Activated T-helper 2 cell treated with anti-CD3 and anti-CD28 coated beads, Interferon-gamma antibody, Interleukin-2, Interleukin-4, amounts not matched to agents 10 μg/mL and 5 μg/mL and 100 μg/mL, durations not matched to agents 14 hours and 24 hours and 36 hours (primary cell): ENCODE data around the gene UBE2L6. TPM values are rescaled to one million over a fixed set of nuclear protein-coding genes. Genes with fewer than 3 reads are reported as not detected.

ENCODE experiments used
- DNase-seq: peaks from one replicate; pipeline ENCODE4 v3.0.0; 2021; ENCODE audit warnings: low spot score
- H3K27ac Mint-ChIP-seq: one replicate; pipeline ENCODE4 v1.8.0; 2021; ENCODE audit warnings: mixed read lengths
- H3K27me3 Mint-ChIP-seq: one replicate; pipeline ENCODE4 v1.8.0; 2021; ENCODE audit warnings: low read depth, mixed read lengths
- H3K36me3 Mint-ChIP-seq: one replicate; pipeline ENCODE4 v1.8.0; 2021; ENCODE audit warnings: low read depth, mixed read lengths
- H3K4me1 Mint-ChIP-seq: one replicate; pipeline ENCODE4 v1.8.0; 2021; ENCODE audit warnings: low read depth, mixed read lengths
- H3K4me3 Mint-ChIP-seq: one replicate; pipeline ENCODE4 v1.8.0; 2021; ENCODE audit warnings: low read depth, mild to moderate bottlenecking, moderate library complexity, mixed read lengths
- H3K9me3 Mint-ChIP-seq: one replicate; pipeline ENCODE4 v1.8.0; 2021; ENCODE audit warnings: mixed read lengths
- intact Hi-C: fragments of 100-400 bp; cut with micrococcal nuclease; formaldehyde crosslinking; loops from one replicate; pipeline ENCODE4 v1.15.1; 2023
- total RNA-seq: library from RNA; stranded (reverse); gene quantifications from 2 replicates; pipeline ENCODE4 v1.2.3, GENCODE V29; 2022

The UBE2L6 gene
- total RNA-seq, result 135 and 137 TPM in 2 replicates

- peak; percentile 56 for DNase-seq
- peaks cover 15% of the 10 kb centered on the region for H3K36me3 Mint-ChIP-seq
- no peaks in the 10 kb centered on the region for H3K27me3 Mint-ChIP-seq
- H3K4me1 Mint-ChIP-seq, result peaks cover 26% of the 10 kb centered on the region
- peak within 1 kb of the TSS; percentile 97 for H3K27ac Mint-ChIP-seq
- H3K9me3 Mint-ChIP-seq, result no peaks in the 10 kb centered on the region
- intact Hi-C loops, result loop anchor here (1.0 to 5.0 kb wide), 10 partner anchors 74 to 1010 kb away; partner anchors contain the start of genes LPXN, MED19, SELENOH and TMX2
- peak within 1 kb of the TSS; percentile 99 for H3K4me3 Mint-ChIP-seq
Measured at GRCh38 chr11:57567515-57568329, at the start of gene UBE2L6. TSS of gene UBE2L6 (minus strand) at chr11:57567672. CDS start at chr11:57567611, 61 bp downstream.

- DNase-seq, result no peak
- peaks cover 5% of the 10 kb centered on the region for H3K9me3 Mint-ChIP-seq
- H3K27ac Mint-ChIP-seq, result no peak overlapping the region
- no peaks in the 10 kb centered on the region for H3K4me1 Mint-ChIP-seq
- H3K27me3 Mint-ChIP-seq, result peaks cover 4% of the 10 kb centered on the region
- no peaks in the 10 kb centered on the region for H3K36me3 Mint-ChIP-seq
- intact Hi-C loops, result no loop called here
- H3K4me3 Mint-ChIP-seq, result no peak overlapping the region
Measured at GRCh38 chr11:57616595-57616994, 49.1 kb upstream of the UBE2L6 start.

DNA sequence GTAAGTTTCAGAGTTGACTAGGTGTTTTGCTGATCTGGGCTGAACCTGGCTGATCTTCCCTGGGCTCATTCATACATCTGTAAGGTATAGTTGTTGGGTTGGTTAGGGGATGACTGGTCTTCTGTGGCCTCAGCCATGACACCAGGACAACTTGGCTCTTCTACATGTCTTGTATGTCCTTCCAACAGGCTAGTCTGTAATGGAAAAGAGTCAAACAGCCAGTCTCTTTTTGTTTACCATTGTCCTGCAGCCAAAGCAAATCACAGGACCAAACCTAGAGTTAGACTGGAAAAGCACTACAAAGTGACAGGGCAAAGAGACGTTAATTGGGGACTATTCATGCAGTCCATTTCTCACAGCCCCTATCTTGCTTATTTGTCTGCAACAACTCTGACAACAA lies 47.8 kb upstream of the UBE2L6 start:
- Mint-ChIP-seq H3K27me3 (peaks cover 7% of the 10 kb centered on the region), H3K4me3 (no peak overlapping the region), H3K36me3 (no peaks in the 10 kb centered on the region), H3K27ac (no peak overlapping the region), H3K4me1 (no peaks in the 10 kb centered on the region), H3K9me3 (peaks cover 5% of the 10 kb centered on the region)
- intact Hi-C loops, result no loop called here
- DNase-seq, result no peak

GRCh38 chr11:57614234-57614772 lies 46.8 kb upstream of the UBE2L6 start:
- no peaks in the 10 kb centered on the region for H3K4me1 Mint-ChIP-seq
- no peaks in the 10 kb centered on the region for H3K36me3 Mint-ChIP-seq
- H3K4me3 Mint-ChIP-seq, result no peak overlapping the region
- no peak for DNase-seq
- H3K27ac Mint-ChIP-seq, result no peak overlapping the region
- H3K27me3 Mint-ChIP-seq, result peaks cover 7% of the 10 kb centered on the region
- H3K9me3 Mint-ChIP-seq, result peaks cover 2% of the 10 kb centered on the region
- intact Hi-C loops, result no loop called here

DNA sequence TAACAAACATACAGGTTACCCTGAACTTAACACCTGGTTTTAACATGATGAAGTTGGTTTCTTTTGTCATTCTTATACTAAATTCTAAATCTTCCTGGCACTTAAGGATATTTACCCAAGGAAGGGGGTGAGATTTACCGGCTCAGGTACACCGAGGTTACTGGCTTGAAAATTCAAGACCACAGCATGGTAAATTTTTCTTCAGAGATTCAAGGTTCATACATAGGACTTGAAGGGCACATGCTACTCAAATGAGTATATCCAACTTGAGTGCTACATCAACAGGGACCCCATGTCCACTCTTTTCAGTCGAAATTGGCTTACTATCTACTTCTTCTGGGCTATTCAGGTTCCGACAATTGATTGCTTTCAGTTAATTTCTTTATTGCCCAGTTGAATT lies 42.7 kb upstream of the UBE2L6 start:
- H3K9me3 Mint-ChIP-seq, result no peaks in the 10 kb centered on the region
- peaks cover 15% of the 10 kb centered on the region for H3K27me3 Mint-ChIP-seq
- no peaks in the 10 kb centered on the region for H3K4me1 Mint-ChIP-seq
- intact Hi-C loops, result no loop called here
- DNase-seq, result no peak
- no peak overlapping the region for H3K27ac Mint-ChIP-seq
- no peaks in the 10 kb centered on the region for H3K36me3 Mint-ChIP-seq
- no peak overlapping the region for H3K4me3 Mint-ChIP-seq

DNA sequence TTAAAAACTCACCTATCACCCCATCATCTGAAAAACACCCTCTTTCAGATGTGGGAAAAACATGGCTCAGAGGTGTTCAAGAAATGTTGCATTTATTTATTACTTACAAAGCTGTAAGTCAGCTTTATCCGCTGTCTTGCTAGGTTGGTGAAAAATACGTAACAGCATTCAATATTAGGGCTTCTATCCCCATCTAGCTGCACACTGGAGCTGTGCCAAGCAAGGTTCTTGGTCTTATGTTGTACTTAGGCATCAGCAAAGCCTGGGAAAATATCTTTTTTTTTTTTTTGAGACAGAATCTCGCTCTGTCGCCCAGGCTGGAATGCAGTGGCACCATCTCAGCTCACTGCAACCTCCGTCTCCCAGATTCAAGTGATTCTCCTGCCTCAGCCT lies 37.6 kb upstream of the UBE2L6 start:
- no peak for DNase-seq
- Mint-ChIP-seq H3K4me1 (no peaks in the 10 kb centered on the region), H3K27me3 (peaks cover 16% of the 10 kb centered on the region), H3K36me3 (no peaks in the 10 kb centered on the region), H3K27ac (no peak overlapping the region), H3K9me3 (no peaks in the 10 kb centered on the region), H3K4me3 (no peak overlapping the region)
- intact Hi-C loops, result no loop called here

GRCh38 chr11:57604296-57605027 lies 37.0 kb upstream of the UBE2L6 start:
- DNase-seq, result no peak

GRCh38 chr11:57601297-57601696 lies 33.8 kb upstream of the UBE2L6 start:
- Mint-ChIP-seq H3K9me3 (no peaks in the 10 kb centered on the region), H3K4me1 (no peaks in the 10 kb centered on the region), H3K27me3 (peaks cover 31% of the 10 kb centered on the region), H3K4me3 (no peak overlapping the region), H3K36me3 (no peaks in the 10 kb centered on the region), H3K27ac (no peak overlapping the region)
- intact Hi-C loops, result no loop called here
- no peak for DNase-seq

More at GRCh38 chr11:57604296-57605027, 37.0 kb upstream of the UBE2L6 start:
- intact Hi-C loops, result no loop called here
- Mint-ChIP-seq H3K4me1 (no peaks in the 10 kb centered on the region), H3K9me3 (no peaks in the 10 kb centered on the region), H3K4me3 (no peak overlapping the region), H3K27ac (no peak overlapping the region), H3K36me3 (no peaks in the 10 kb centered on the region), H3K27me3 (peaks cover 21% of the 10 kb centered on the region)

GRCh38 chr11:57599381-57599780 lies 31.9 kb upstream of the UBE2L6 start:
- Mint-ChIP-seq H3K36me3 (no peaks in the 10 kb centered on the region), H3K9me3 (no peaks in the 10 kb centered on the region), H3K4me3 (no peak overlapping the region), H3K27me3 (peaks cover 34% of the 10 kb centered on the region), H3K4me1 (no peaks in the 10 kb centered on the region), H3K27ac (no peak overlapping the region)
- no peak for DNase-seq
- intact Hi-C loops, result no loop called here

DNA sequence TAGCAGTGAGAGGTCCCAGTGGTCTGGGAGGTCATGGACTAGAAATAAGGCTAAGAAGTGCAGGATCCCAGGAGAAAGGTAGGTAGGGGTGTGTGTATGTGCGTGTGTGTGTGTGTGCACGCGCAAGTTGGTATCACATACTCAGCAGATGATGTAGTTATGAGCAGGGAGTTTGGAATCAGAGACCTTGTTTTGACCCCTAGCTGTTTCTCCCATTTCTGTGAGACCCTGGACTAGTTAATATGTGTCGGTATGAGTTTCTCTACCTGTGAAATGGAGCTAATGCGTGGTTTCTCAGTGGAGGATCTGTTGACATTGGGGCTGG lies 31.3 kb upstream of the UBE2L6 start:
- H3K4me3 Mint-ChIP-seq, result no peak overlapping the region
- H3K9me3 Mint-ChIP-seq, result no peaks in the 10 kb centered on the region
- no peak for DNase-seq
- H3K4me1 Mint-ChIP-seq, result no peaks in the 10 kb centered on the region
- intact Hi-C loops, result no loop called here
- H3K36me3 Mint-ChIP-seq, result no peaks in the 10 kb centered on the region
- peaks cover 40% of the 10 kb centered on the region for H3K27me3 Mint-ChIP-seq
- H3K27ac Mint-ChIP-seq, result no peak overlapping the region

DNA sequence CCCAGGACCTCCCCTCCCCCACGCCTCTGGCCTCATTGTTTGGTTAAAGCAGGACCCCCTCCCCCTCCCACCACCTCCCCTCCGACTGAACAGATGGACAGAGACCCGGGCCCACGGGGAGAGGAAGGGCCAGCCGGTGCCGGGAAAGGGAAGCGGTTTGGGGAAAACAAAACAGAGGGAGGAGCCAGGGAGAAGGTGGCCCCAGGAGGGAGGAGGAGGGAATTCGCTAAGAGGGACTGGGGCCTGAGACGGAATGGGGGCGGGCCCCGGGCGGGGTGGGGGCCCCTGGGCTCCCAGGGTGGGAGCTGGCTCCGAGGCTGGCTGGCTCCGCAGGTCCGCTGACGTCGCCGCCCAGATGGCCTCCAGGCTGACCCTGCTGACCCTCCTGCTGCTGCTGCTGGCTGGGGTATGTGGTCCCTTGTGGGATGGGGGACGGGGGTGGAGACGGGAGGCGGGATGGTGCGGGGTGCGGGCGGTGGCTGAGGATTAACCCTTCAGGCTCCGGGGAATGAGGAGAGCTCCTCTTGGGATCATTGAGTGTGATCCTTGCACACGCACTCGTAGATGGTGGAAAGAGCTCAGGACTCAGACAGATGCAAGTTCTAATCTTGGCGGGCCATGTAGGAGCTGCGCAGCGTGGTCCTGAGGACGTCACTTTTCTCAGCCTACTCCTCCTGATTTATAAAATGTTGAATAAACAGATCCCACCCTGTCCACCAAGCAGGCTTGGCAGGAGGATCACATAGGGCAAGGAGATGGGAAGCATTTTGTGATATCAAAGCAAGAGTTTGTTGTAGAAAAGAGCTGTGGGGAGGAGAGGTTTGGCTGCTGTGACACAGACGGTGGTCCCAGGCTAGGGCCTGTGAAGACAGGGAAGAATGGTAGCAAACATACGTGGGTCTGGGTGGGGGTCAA lies 30.7 kb upstream of the UBE2L6 start:
- Mint-ChIP-seq H3K4me1 (no peaks in the 10 kb centered on the region), H3K4me3 (no peak overlapping the region), H3K9me3 (no peaks in the 10 kb centered on the region), H3K27ac (no peak overlapping the region), H3K27me3 (peaks cover 40% of the 10 kb centered on the region), H3K36me3 (no peaks in the 10 kb centered on the region)
- intact Hi-C loops, result no loop called here
- no peak for DNase-seq

DNA sequence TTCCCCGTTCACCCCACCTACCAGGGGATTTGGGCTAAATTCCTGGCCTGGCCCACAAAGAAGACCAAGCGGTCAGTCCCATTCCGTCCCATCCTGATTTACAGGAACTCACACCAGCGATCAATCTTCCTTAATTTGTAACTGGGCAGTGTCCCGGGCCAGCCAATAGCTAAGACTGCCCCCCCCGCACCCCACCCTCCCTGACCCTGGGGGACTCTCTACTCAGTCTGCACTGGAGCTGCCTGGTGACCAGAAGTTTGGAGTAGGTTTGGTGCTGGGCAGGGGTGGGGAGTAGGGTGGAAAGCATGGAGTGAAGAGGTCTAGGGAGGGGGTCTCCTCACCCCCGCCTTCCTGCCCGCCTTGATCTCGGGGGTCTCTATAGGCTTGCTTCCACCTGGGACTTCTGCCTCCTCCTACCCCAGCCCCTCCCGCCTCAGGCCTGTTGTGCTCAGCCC lies 30.0 kb upstream of the UBE2L6 start, which contains the start of gene SERPING1:
Gene SERPING1, plus strand, starts transcription at position 225 of the 455 bp plus-strand sequence. CDS start 586 bp downstream, outside the sequence.
- Mint-ChIP-seq H3K4me1 (no peaks in the 10 kb centered on the region), H3K4me3 (no peak within 1 kb of the TSS), H3K27me3 (peaks cover 43% of the 10 kb centered on the region), H3K27ac (no peak within 1 kb of the TSS), H3K36me3 (no peaks in the 10 kb centered on the region), H3K9me3 (no peaks in the 10 kb centered on the region)
- DNase-seq, result no peak
- intact Hi-C loops, result no loop called here
